Muscle of leg (tissue), 11 donors: ENCODE data around the gene RGS8. TPM values are rescaled to one million over a fixed set of nuclear protein-coding genes. Genes with fewer than 3 reads are reported as not detected.

Source experiments
- DNase-seq: peaks from one replicate; pipeline ENCODE4 v3.0.0; 2013
- H3K27ac ChIP-seq: one replicate; pipeline ENCODE4 v1.5.1; 2013; ENCODE audit warnings: mild to moderate bottlenecking, low read length, control low read depth
- H3K27me3 ChIP-seq: one replicate; pipeline ENCODE4 v1.6.1; 2013; ENCODE audit warnings: low read length; ENCODE audit not compliant: control insufficient read depth, insufficient read depth
- H3K36me3 ChIP-seq: one replicate; pipeline ENCODE4 v1.6.1; 2013; ENCODE audit warnings: low read length; ENCODE audit not compliant: control insufficient read depth, insufficient read depth
- H3K4me1 ChIP-seq: one replicate; pipeline ENCODE4 v1.6.1; 2013; ENCODE audit warnings: low read length; ENCODE audit not compliant: control insufficient read depth, insufficient read depth
- H3K4me3 ChIP-seq: one replicate; pipeline ENCODE4 v1.5.1; 2013; ENCODE audit warnings: low read length, control low read depth
- H3K9me3 ChIP-seq: replicated peaks from 2 replicates; pipeline ENCODE4 v1.6.1; 2013; ENCODE audit warnings: low read depth, low read length; ENCODE audit not compliant: control insufficient read depth
- WGBS: methylation state at CpG from one replicate; pipeline ENCODE4 v1.1.5; 2013; ENCODE audit warnings: missing lambda C conversion rate; ENCODE audit not compliant: insufficient coverage; 5-methylcytosine and 5-hydroxymethylcytosine counted together
- polyA plus RNA-seq, 8 donors: library from polyadenylated mRNA; unstranded; fragments of 120-200 nt; gene quantifications; one replicate each; pipeline versions ENCODE4 v1.2.1 to v1.2.3, GENCODE V29; 2013; ENCODE audit warnings: inconsistent platforms in 1 of 8, low replicate concordance in 1 of 8; ENCODE audit not compliant: insufficient read length in 8 of 8, insufficient read depth in 1 of 8
- total RNA-seq: library from RNA; stranded (reverse); fragments of 120-200 nt; gene quantifications from one replicate; pipeline ENCODE4 v1.2.4, GENCODE V29; 2013

RGS8 gene
- total and polyA plus RNA-seq, 9 donors: 0.04 to 0.18 (median 0.10) TPM; not detected in 1

GRCh38 chr1:182672487-182672836 is 11.9 kb downstream of the RGS8 start:
- no peaks in the 10 kb centered on the region for H3K36me3 ChIP-seq
- 14% methylated on average over 1 of the region's 1 CpG for WGBS
- H3K27ac ChIP-seq: no peak overlapping the region
- DNase-seq: no peak
- peaks cover 7% of the 10 kb centered on the region for H3K27me3 ChIP-seq
- no peak overlapping the region for H3K4me3 ChIP-seq
- peaks cover 38% of the 10 kb centered on the region for H3K4me1 ChIP-seq
- no peaks in the 10 kb centered on the region for H3K9me3 ChIP-seq

DNA sequence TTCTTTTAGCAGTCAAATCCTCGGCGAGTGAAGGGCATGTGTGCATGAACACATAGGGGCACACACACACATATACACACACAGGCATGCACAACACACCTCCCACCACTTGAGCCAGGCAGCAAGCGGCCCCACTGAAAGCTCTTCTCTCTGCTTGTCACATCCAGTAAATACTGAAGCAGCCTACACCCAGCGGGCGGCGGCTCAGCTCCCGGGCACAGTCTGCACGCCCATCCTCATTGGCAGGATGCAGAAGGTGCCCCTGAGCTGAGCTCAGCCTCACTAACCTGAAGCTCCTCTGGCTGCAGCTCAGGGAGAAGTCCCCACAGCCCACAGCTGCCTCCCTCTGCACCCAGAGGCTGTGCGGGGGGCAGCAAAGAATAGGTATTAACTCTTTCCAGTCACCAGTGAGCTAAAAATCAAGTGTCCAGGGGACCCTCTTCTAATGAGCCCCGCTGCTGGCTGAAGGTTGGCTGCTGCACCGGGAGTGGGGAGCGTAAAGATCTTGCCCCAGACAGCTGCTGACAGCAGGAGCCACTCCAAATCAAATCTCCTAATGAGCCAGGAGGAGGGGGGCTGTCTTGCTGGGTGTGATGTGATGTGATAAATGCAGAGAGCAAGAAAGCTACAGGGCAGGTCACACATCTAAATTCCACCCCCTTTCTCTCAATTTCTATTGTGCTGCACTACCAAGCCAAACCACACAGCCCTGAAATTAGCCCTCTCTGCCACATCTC is 12.5 kb downstream of the RGS8 start:
- Histone ChIP-seq H3K36me3 (no peaks in the 10 kb centered on the region), H3K4me1 (peaks cover 37% of the 10 kb centered on the region), H3K27me3 (peaks cover 7% of the 10 kb centered on the region), H3K4me3 (no peak overlapping the region), H3K27ac (no peak overlapping the region), H3K9me3 (no peaks in the 10 kb centered on the region)
- WGBS: 62% methylated on average over 7 of the region's 12 CpGs
- no peak for DNase-seq

GRCh38 chr1:182670032-182670749 is 14.2 kb downstream of the RGS8 start:
- Histone ChIP-seq H3K36me3 (no peaks in the 10 kb centered on the region), H3K4me1 (peaks cover 28% of the 10 kb centered on the region), H3K4me3 (no peak overlapping the region), H3K27ac (no peak overlapping the region), H3K27me3 (peaks cover 7% of the 10 kb centered on the region), H3K9me3 (no peaks in the 10 kb centered on the region)
- 71% methylated on average over 3 of the region's 11 CpGs for WGBS
- DNase-seq: no peak

GRCh38 chr1:182669266-182669665 is 15.1 kb downstream of the RGS8 start:
- Histone ChIP-seq H3K36me3 (no peaks in the 10 kb centered on the region), H3K4me1 (peaks cover 19% of the 10 kb centered on the region), H3K27me3 (peaks cover 7% of the 10 kb centered on the region), H3K4me3 (no peak overlapping the region), H3K9me3 (no peaks in the 10 kb centered on the region), H3K27ac (no peak overlapping the region)
- no peak for DNase-seq
- WGBS: 77% methylated on average over 4 of the region's 4 CpGs

- WGBS: 92% methylated on average over 10 of the region's 11 CpGs
- H3K36me3 ChIP-seq: no peaks in the 10 kb centered on the region
- H3K4me1 ChIP-seq: peaks cover 16% of the 10 kb centered on the region
- no peak overlapping the region for H3K27ac ChIP-seq
- no peaks in the 10 kb centered on the region for H3K9me3 ChIP-seq
- DNase-seq: no peak
- H3K27me3 ChIP-seq: peaks cover 7% of the 10 kb centered on the region
- H3K4me3 ChIP-seq: no peak overlapping the region
Measured at GRCh38 chr1:182668521-182669054, 15.8 kb downstream of the RGS8 start.

DNA sequence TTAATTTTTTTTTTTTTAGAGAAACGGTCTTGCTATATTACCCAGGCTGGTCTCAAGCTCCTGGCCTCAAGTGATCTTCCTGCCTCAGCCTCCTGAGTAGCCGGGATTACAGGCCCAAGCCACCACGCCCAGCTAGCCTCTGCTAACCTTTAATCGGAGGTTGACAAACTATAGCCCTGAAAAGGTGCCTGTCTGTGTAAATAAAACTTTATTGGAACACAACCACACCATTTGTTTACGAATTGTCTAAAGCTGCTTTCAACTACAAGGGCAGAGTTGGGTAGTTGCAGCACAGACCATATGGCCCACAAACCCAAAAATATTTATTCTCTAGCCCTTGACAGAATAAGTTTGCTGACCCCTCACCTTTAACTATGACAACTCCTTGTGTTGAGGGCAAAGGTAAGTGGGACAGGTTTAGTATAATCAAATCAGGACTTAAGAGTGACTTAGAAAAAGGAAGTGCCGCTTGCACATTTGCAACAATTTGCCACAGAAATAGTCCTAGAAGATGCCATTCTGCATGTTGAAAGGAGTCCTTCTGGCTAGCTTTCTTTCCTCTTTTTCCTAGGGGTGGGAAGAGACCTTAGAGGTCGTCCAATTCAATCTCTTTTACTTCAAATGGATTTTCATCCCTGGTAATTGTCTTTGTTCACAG is 16.4 kb downstream of the RGS8 start:
- H3K27ac ChIP-seq: no peak overlapping the region
- no peaks in the 10 kb centered on the region for H3K36me3 ChIP-seq
- H3K4me3 ChIP-seq: no peak overlapping the region
- no peak for DNase-seq
- peaks cover 7% of the 10 kb centered on the region for H3K27me3 ChIP-seq
- H3K4me1 ChIP-seq: peaks cover 16% of the 10 kb centered on the region
- no peaks in the 10 kb centered on the region for H3K9me3 ChIP-seq
- WGBS: no CpG with 5 or more reads among the region's 7 CpGs

DNA sequence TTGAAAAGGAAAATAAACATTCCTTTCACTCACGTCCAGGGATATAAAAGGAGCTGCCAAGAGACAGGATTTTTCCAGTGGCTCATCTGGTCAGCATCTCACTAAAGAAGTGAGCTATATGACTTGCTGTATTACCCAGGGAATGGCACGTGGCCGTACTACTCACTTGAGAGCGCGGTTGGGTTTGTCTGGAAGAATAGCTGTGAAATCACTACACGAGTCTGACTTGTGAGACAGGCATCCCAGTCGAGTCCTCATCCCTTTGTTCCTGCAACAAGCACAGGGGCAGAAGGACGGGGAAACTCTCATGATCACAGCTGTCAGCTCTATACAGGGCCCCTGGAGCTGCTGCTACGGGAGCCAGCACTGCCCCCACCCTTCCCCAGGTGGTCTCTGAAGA is 17.7 kb downstream of the RGS8 start:
- Histone ChIP-seq H3K27ac (peak overlapping the region; percentile 22), H3K4me1 (peaks cover 10% of the 10 kb centered on the region), H3K9me3 (no peaks in the 10 kb centered on the region), H3K4me3 (no peak overlapping the region), H3K36me3 (no peaks in the 10 kb centered on the region), H3K27me3 (peaks cover 2% of the 10 kb centered on the region)
- WGBS: 19% methylated on average over 4 of the region's 9 CpGs
- DNase-seq: peak; percentile 92

- H3K4me3 ChIP-seq: no peak overlapping the region
- no peak overlapping the region for H3K27ac ChIP-seq
- no CpG with 5 or more reads among the region's 3 CpGs for WGBS
- no peaks in the 10 kb centered on the region for H3K9me3 ChIP-seq
- peaks cover 4% of the 10 kb centered on the region for H3K4me1 ChIP-seq
- DNase-seq: peak; percentile 51
- no peaks in the 10 kb centered on the region for H3K27me3 ChIP-seq
- no peaks in the 10 kb centered on the region for H3K36me3 ChIP-seq
Measured at GRCh38 chr1:182664296-182664695, 20.1 kb downstream of the RGS8 start.

GRCh38 chr1:182662956-182663355 is 21.4 kb downstream of the RGS8 start:
- Histone ChIP-seq H3K9me3 (no peaks in the 10 kb centered on the region), H3K36me3 (no peaks in the 10 kb centered on the region), H3K27me3 (no peaks in the 10 kb centered on the region), H3K4me3 (no peak overlapping the region), H3K27ac (no peak overlapping the region), H3K4me1 (peaks cover 4% of the 10 kb centered on the region)
- no peak for DNase-seq
- no CpG with 5 or more reads among the region's 3 CpGs for WGBS
